HG03354 (cell line): Measurements from ENCODE around the gene CFAP161.
A peak's percentile ranks its signal among the peaks of the same experiment; 100 is the strongest.
"Not testable (repeated sequence)": the region's sequence is repeated elsewhere in the genome, so short reads cannot be mapped to it uniquely, and the experiment has no call there.

ENCODE experiments used
- ATAC-seq: cut with Tn5 transposase; IDR thresholded peaks from one replicate; pipeline ENCODE4 v1.9.1; 2021; ENCODE audit warnings: mild to moderate bottlenecking; ENCODE audit not compliant: unreplicated experiment, poor library complexity, severe bottlenecking

CFAP161 gene

DNA sequence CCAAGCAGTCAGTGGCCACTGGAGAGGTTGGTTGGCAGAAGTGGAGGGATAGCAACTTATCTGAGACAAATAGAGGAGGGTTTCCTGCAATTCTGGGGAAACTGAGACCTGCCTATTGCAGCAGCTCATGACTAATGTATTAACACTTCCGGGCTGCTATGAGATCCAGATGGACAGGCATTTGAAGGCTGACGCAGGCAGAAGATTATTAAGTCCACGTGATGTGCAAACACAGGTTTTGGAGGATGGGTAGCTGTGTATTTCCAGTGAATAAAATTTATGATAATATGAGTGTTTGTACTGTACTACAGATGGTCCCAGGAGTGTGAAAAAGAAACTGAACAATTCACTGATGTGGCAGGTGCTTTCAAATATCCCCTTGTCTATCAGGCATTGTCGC lies 28.5 kb upstream of the CFAP161 start:
- no peak for ATAC-seq

DNA sequence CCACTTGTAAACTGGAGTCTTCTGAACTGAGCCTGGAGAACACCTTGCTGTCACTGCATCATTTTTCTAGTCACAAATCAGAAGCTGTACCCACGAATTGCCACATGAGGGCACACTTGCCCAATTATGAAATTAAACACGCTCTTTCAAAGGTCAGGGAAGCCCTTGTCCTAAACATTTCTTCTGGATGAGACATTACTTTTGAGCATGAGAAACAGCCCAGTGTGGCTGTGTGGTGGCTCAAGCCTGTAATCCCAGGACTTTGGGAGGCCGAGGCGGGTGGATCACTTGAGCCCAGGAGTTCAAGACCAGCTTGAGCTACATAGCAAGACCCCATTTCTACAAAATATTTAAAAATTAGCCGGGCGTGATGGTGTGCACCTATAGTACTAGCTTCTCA lies 27.5 kb upstream of the CFAP161 start:
- ATAC-seq, result peak; percentile 54

GRCh38 chr15:81107889-81108288 lies 26.2 kb upstream of the CFAP161 start:
- no peak for ATAC-seq

GRCh38 chr15:81108427-81108826 lies 25.6 kb upstream of the CFAP161 start:
- no peak for ATAC-seq

GRCh38 chr15:81111018-81111417 lies 23.1 kb upstream of the CFAP161 start:
- no peak for ATAC-seq

- peak; percentile 85 for ATAC-seq
Observed at GRCh38 chr15:81111510-81112470, 22.3 kb upstream of the CFAP161 start.

DNA sequence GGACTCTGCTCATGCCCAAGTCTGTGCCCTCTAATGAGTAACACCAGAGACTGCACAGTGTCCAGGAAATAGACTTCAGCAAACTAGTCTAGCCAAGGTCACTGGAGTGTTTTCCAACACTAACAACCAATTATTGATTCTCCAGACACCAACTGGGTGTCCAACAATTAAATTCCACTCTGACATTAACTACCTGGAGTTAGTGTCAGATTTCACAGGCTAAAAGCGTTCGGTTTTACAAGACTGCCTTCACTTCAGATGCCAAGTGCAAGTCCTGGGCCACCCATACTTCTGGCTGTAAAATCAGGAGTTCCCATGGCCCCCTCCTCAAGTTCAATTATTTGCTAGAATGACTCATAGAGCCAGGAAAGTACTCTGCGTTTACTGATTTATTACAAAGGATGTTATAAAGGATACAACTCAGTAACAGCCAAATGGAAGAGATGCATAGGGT lies 20.8 kb upstream of the CFAP161 start:
- no peak for ATAC-seq

DNA sequence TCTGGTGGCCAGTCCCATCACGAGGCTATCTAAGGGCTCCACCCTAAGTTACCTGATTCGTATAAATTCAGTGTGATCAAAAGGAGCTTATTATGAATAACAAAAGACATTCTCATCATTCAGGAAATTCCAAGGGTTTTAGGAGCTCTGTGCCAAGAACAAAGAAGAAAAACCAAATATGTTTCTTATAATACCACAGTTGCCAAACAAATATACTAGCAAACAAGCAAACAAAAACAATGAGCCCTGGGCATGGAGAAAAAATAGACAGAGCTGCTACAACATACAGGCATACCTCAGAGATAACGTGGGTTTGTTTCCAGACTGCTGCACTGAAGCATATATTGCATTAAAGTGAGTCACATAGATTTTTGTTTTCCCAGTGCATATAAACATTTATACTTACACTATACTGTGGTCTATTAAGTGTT lies 20.2 kb upstream of the CFAP161 start:
- no peak for ATAC-seq

DNA sequence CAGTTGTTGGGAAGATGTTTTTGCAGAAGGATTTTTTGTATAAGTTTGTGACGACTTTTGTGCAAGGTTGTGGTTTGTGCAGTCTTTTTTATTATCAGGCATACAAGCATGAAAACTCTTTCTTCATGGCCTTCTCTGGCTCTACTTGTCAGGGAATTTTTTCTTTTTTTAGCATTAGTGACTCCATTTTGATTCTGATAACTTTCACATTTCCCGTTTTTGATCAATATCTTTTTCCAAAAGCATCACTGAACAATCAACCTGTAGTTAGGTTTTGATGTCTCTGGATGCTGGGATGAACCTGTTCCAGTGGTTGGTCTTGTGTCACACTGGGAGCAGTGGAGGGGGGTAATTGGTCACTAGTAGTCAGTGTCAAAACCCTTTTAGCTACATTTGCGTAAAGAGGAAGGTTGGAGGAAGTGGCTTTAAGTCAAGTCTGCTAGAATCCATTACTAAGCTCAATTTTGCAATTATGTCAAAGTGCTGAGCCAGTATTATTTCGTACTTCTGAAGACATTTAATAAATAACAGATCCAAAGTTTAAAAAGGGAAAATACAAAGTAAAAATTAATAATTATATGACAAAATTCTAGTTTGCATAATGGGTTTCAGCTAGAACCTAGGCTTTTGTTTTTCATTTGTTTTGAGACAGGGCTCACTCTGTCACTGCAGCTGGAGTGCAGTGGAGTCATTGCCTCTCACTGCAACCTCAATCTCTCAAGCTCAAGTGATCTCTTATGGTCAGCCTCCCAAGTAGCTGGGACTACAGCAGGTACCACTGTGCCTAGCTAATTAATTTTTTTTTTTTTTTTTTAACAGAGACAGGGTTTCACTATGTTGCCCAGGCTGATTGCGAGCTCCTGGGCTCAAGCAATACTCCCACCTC lies 18.8 kb upstream of the CFAP161 start:
- ATAC-seq, result peak; percentile 54

GRCh38 chr15:81117136-81117535 lies 16.9 kb upstream of the CFAP161 start:
- ATAC-seq, result no peak

GRCh38 chr15:81117581-81117980 lies 16.5 kb upstream of the CFAP161 start:
- no peak for ATAC-seq

DNA sequence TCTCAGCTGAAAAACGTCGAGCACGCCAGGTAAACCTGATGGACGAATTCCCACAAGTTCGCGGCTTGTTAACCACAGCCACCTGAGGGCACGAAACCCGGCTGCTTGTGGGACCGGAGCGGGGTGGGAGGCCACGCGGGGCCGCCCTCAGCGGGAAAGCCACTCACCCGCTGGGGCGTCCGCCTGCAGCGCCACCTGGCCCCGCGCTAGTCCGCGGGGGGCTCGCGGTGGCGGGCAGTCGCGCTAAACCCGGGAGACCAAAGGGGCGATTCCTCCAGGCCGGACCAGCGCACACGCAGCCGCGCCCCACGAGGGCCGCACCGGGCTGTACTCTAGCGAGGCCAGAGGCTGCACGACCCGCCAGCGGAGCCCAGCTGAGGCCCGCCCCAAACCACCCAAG lies 15.7 kb upstream of the CFAP161 start:
- ATAC-seq, result no peak

- ATAC-seq, result no peak
Observed at GRCh38 chr15:81120069-81120468, 14.0 kb upstream of the CFAP161 start.

DNA sequence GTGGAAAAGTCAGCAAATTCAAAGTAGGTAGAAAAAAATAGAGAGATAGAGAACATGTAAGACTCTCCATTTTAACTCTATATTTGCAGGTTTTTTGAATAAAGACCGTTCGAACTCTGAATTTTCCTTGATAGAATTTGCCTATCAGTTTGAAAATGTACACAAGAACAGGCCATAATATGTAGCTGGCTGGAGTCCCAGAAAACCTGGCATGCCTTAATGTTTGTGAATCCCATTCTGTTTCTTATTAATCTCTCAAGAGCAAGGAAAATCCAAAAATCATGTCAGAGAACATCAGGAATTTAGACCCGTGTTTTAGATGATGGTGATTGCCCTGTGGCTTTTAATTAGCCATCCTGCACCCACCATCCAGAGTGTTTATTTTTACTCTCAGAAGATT lies 7.2 kb upstream of the CFAP161 start:
- ATAC-seq, result no peak

DNA sequence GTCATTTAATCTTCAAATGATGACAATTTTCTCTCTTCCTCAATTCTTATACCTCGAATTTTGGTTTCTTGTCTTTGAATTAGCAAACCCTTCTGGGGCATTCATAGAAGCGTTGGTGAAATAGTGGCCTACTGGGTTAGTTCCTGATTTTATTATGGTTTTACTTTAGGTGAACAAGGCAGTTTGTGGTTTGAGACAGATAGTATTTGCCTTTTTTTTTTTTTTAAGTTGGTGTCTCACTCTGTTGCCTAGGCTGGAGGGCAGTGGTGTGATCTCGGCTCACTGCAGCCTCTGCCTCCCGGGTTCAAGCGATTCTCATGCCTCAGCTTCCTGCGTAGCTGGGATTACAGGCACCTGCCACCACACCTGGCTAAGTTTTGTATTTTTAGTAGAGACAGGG lies 7.4 kb downstream of the CFAP161 start:
- ATAC-seq, result not testable (repeated sequence)

GRCh38 chr15:81146006-81146405 lies 11.9 kb downstream of the CFAP161 start:
- no peak for ATAC-seq

- no peak for ATAC-seq
Observed at GRCh38 chr15:81146466-81146865, 12.4 kb downstream of the CFAP161 start.

DNA sequence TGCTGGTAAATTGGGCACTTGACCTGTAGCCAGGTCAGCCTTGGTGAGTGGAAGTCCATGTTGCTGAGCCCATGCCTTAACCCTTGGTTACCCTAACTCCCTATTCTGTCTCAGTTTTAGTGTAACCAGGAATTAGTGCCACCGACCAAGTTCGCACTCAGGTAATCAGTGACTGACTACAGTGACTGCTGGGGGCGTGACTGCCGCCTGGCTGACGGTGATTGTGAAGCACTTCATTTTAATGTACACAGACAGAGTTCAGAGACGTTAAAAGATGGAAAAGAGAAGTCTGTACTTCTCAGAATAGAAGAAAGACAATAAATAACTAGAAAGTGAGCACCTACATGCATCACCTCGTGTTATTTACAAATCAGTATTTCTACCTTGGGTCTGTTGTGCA lies 17.3 kb downstream of the CFAP161 start:
- no peak for ATAC-seq

DNA sequence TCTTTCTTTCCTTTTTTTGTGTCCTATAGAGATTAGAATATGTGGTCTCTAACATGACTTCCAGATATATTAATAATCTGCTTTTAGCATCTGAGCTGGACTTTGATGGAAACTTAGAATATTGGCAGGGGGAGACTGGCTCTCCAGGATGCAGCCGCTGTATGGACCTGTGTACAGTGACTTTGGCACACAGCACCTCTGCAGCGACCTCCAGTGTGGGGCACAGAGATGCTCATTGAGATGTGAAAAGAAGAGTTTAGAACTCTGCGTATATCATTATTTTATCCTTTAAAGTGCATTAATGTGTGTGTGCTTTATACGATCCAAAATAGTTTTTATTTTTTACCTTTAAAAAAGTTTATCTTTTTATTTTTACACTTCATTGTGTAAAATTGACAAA lies 18.3 kb downstream of the CFAP161 start:
- ATAC-seq, result no peak

GRCh38 chr15:81152799-81153198 lies 18.7 kb downstream of the CFAP161 start:
- no peak for ATAC-seq
